Tibial nerve (tissue), 4 donors: ENCODE measurements around the gene UBE3D.

Experiments used
- CTCF ChIP-seq, 5 experiments: fragments of 200-600 bp in 3 of 5; fragments of 450-650 bp in 2 of 5; sonication (generic) in 3 of 5; IDR thresholded peaks; one replicate each; pipeline ENCODE4 v1.5.1; 2016 to 2019; ENCODE audit warnings: antibody characterized with exemption in 5 of 5, mild to moderate bottlenecking in 3 of 5, moderate library complexity in 2 of 5
- EP300 ChIP-seq, 2 donors: sonication (generic); formaldehyde crosslinking; IDR thresholded peaks; one replicate each; pipeline ENCODE4 v1.6.1; 2017; ENCODE audit warnings: antibody characterized with exemption in 2 of 2, mild to moderate bottlenecking in 1 of 2
- POLR2A ChIP-seq, 2 donors: fragments of 450-650 bp; IDR thresholded peaks; one replicate each; pipeline ENCODE4 v1.6.1; 2017; ENCODE audit warnings: antibody characterized with exemption in 2 of 2, mild to moderate bottlenecking in 2 of 2, moderate library complexity in 2 of 2

GRCh38 chr6:82953871-82954270 lies 111.8 kb downstream of the UBE3D start:
- TF ChIP-seq POLR2A (IDR thresholded peaks at IDR 0.05), result no peak
- TF ChIP-seq CTCF (IDR thresholded peaks at IDR 0.05), result no peak
- TF ChIP-seq EP300 (IDR thresholded peaks at IDR 0.05), result no peak
